T-helper 9 cell (primary cell): Measurements from ENCODE around the gene MCFD2.

ENCODE experiments used
- DNase-seq: peaks from one replicate; pipeline ENCODE4 v3.0.0-alpha.2; 2020

MCFD2 gene

DNA sequence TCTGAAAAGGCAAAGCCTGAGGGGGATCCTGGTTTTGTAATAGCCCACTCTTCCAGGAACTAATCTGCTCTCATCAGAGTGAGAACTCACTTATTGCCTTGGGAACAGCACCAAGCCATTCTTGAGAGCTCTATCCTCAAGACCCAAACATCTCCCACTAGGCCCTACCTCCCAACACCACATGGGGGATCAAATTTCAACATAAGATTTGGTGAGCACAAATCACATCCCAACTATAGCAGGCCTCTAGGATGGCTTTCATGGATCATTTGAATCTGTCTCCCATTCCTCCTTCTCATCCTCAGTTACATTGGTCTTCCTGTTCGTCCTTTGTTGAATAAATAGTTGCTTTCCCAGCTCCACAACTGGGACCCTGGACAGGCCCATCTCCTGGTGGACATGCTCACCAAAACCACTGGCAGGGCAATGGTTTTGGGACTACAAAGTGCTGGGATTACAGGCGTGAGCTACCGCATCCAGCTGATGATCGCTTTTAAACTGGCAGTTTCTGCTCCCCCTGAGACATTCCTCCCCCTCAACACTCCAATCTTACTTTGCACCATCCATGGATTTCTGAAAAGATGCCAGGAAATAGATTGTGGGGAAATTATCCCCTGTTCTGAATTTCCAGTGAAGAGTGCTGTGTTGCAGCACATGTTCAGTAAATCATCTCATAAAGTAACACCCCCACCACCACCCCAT, 42.6 kb downstream of the MCFD2 start:
- no peak for DNase-seq

DNA sequence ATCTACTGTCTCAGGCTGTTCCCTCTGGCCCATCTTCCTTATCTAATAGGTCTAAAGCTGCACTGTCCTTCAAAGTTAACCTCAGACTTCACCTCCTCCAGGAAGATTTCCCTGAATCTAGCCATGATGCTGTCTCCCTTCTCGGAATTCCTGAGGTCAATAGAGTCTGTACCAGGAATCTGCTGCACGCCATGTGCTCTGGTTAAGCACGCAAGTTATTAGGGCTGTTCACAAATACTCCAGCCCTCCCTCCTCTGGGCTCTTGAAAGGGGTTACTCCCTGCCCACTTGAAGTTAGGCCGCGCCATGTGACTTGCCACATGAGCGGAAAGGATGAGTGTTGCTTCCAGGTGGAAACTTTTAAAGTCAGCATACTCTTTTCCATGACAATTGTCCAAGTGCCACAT, 43.6 kb downstream of the MCFD2 start:
- no peak for DNase-seq

DNA sequence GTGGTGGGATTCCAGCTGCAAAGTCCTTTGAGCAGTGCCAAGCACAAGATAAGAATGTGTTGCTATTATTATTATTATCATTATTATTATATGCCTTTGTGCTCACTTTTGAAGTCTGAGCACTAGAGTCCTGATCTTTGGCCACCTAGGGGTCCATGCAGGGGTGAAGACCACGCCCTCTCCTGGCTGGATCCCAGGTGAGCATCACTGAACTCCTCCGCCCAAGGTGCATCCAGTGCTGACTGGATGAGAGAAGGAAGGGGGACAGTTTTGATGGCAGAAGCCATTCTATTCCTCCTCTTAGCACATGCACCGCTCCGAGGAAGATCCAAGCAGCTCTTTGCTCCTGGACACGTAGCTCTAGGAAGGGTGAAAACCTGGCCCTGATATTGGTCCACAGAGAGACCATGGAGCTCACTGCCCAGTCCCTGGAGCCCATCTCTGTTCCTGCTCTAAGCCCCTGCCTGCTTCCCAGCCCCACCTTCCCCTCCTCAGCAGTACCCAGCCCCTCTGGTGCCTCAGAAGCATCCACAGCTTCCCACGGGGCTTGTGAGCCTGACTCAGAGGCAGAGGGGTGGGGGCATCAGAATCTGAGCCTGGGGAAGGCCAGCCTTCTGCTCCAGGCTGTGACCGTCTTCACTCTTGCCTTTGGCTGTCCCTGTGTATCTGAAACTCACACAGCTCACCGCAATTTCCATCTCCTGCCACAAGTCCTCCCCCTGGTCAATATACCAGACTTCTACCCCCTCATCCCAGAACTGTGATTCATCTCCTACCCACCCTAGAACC, 45.4 kb downstream of the MCFD2 start:
- no peak for DNase-seq

- no peak for DNase-seq
Observed at GRCh38 chr2:46869621-46870020, 46.0 kb downstream of the MCFD2 start.

- no peak for DNase-seq
Observed at GRCh38 chr2:46866770-46867246, 48.8 kb downstream of the MCFD2 start.

GRCh38 chr2:46865181-46865970, 50.2 kb downstream of the MCFD2 start:
- DNase-seq, result no peak

- DNase-seq, result no peak
Observed at GRCh38 chr2:46863882-46864281, 51.7 kb downstream of the MCFD2 start.

- no peak for DNase-seq
Observed at GRCh38 chr2:46862514-46862913, 53.1 kb downstream of the MCFD2 start.

DNA sequence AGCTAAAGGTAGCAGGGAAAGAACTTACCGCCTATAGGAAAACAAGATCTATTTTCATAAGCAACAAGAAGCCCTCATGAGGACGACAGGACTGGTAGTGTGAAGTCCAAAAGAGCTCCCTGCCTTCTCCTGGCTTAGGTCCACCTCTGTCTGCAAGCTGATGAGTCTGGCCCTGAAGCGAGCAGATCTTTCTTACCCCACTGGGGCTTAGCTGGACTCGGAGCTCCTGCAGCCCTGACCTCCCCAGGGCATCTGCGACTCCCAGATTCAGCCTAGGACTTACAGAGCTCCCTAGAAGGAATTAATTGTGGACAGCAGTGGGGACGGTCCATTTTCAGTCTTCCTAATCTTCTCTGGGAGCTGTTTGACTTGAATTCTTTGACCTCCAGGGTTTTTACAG, 53.7 kb downstream of the MCFD2 start:
- no peak for DNase-seq

GRCh38 chr2:46859482-46859881, 56.1 kb downstream of the MCFD2 start:
- DNase-seq, result no peak

- no peak for DNase-seq
Observed at GRCh38 chr2:46858702-46859090, 56.9 kb downstream of the MCFD2 start.

DNA sequence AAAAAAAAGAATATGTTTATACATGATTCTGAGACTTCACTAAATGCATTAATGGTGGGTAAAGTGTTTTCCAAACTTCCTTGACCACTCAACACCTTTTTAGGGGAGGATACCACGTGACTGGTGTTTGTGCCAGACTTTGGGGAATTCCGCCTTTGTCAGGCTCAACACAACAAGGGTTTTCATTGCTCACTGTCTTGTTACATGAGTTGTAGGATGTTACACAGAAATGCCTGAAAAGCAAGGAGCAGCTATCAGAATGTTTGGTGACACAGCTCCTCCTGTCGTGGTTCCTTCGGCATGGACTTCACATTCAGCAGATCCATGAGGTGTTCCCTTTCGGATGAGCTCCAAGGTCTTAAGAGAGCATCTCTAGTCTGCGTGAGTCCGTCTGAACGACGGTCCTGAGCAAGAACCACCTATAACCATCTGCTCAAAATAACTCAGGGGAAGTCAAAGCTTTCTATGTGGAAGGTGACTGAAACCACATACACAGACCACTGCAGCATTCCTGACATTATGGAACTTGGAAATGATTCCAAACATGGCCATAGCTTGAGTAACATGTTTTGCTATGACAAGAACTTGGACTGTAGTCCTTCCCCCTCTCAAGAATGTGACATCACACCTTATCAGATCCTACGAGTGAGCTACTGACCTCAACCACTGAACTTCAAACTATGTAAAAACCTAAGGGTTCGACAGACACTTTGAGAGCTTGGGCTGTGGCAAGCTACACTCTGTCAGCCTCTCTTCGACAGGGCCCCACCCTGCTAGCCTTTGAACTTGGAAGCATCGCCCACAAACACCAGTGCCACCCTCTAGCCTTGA, 57.5 kb downstream of the MCFD2 start:
- no peak for DNase-seq

DNA sequence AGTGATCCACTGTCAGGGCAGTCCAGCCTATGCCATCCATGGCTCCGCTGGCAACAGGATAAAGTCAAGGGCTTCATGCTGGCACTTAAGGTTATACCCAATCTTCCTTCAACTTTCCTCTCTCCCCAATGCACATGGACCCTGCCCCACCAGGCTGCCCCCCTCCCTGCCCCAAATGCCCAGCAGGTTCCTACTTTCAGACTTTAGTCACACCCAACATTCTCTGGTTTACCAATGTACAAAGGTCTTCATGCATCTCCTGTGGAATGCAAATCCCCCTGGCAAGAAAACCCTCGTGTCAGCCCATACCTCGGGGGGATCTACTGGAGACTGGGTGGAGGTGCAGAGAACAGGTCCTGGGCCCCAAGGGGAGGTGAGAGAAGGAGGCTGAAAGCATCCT, 59.3 kb downstream of the MCFD2 start:
- no peak for DNase-seq

DNA sequence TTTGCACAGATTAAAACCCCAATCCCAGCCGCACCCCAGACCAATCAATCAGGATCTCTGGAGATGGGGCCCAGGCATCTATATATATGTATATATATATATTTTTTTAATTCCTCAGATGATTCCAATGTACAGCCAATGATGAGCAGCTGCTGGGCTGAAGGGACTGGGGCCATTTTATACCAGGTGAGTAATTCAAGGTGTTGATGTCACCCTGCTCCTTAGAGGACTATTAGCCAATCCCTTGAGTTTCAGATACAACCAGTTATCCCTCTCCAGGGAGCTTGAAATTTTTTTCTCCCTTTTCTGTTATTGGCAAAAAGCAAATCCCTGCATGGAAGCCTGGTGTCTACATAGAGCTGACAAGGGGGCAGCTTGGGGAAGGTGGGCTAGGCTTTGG, 59.8 kb downstream of the MCFD2 start:
- no peak for DNase-seq

- DNase-seq, result no peak
Observed at GRCh38 chr2:46854260-46854659, 61.3 kb downstream of the MCFD2 start.

- no peak for DNase-seq
Observed at GRCh38 chr2:46852598-46852997, 63.0 kb downstream of the MCFD2 start.

DNA sequence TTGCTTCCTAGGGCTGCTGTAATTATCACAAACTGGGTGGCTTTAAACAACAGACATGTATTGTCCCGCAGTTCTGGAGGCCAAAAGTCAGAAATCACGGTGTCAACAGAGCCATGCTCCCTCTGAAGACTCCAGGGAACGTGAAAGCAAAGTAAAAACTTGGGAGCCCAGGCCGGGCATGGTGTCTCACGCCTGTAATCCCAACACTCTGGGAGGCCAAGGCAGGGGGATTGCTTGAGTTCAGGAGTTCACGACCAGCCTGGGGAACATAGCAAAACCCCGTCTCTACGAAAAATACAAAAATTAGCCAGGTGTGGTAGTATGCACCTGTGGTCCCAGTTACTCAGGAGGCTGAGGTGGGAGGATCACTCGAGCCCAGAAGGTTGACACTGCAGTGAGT, 63.5 kb downstream of the MCFD2 start:
- no peak for DNase-seq
